A673 (cell line): ENCODE results near the gene RAMP1.

Source experiments
- CTCF ChIP-seq: fragments of 300-800, 200-600 bp; sonication (generic); conservative IDR thresholded peaks from 2 replicates; pipeline ENCODE4 v1.5.1; 2017; ENCODE audit warnings: low read depth, mild to moderate bottlenecking, antibody characterized with exemption, low read length, moderate library complexity, mixed read lengths
- EZH2 ChIP-seq: fragments of 200-600 bp; sonication (generic); IDR thresholded peaks from 2 replicates; pipeline ENCODE4 v1.6.1; 2017; ENCODE audit warnings: borderline replicate concordance, low read depth, mild to moderate bottlenecking, mixed read lengths, antibody characterized with exemption, low read length; ENCODE audit not compliant: poor library complexity, severe bottlenecking

- TF ChIP-seq EZH2 (no peak), CTCF (no peak)
Measured at GRCh38 chr2:237864940-237865622, 5.7 kb downstream of the RAMP1 start.
